ENCODE results near the gene DLG5. TPM values are rescaled to one million over a fixed set of nuclear protein-coding genes. Genes with fewer than 3 reads are reported as not detected.

The DLG5 gene
- total RNA-seq, 1 donor from 2014 or later, result 22.2 TPM

DNA sequence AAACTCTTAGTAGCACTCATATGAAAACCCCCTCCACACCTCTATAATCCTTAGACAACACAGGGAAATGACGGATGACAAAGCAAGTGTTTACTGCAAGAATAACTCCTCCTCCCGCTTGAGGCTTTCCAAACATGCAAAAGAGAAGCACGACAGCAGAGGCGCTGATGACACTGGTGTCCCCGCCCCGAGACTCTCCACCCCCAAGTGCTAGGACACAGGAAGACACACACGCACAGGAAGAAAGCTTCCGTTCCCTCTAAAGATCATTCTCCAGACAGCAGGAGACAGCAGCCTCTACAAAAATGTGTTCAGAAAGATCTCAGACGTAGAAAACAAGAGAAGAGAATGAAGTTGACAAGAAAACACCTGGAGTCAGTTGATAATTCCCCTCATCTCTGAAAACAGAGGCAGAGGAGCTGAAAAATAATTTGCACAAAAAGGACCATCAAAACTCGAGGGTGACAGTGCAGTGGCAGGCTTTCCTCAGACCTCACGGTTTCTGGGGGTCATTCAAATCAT is 90.2 kb downstream of the DLG5 start:
- peaks cover 16% of the 10 kb centered on the region for H3K36me3 Mint-ChIP-seq
- H3K36me3 ChIP-seq, result no peaks in the 10 kb centered on the region
- H2AFZ ChIP-seq (replicated peaks), result no peak overlapping the region
- H3K79me2 ChIP-seq (ENCODE audit: low read depth), result no peaks in the 10 kb centered on the region
- H3K4me3 ChIP-seq, result no peak overlapping the region
- H3K27me3 ChIP-seq, result no peaks in the 10 kb centered on the region
- H3K9ac ChIP-seq, result no peak overlapping the region
- peak overlapping the region; percentile 21 for H3K27ac Mint-ChIP-seq
- H3K4me1 Mint-ChIP-seq, result peaks cover 28% of the 10 kb centered on the region
- H3F3A ChIP-seq (ENCODE audit: low read depth), result peaks cover 10% of the 10 kb centered on the region
- peaks cover 6% of the 10 kb centered on the region for H3K27me3 Mint-ChIP-seq (ENCODE audit: insufficient read depth, low read depth)
- H3K4me2 ChIP-seq, result no peak overlapping the region
- DNase-seq (ENCODE audit: low spot score), result no peak
- TF ChIP-seq EZH2 (IDR thresholded peaks at IDR 0.05) (no peak), EZH2phosphoT487 (IDR thresholded peaks at IDR 0.05) (no peak)
- TF ChIP-seq, protein P1, sequence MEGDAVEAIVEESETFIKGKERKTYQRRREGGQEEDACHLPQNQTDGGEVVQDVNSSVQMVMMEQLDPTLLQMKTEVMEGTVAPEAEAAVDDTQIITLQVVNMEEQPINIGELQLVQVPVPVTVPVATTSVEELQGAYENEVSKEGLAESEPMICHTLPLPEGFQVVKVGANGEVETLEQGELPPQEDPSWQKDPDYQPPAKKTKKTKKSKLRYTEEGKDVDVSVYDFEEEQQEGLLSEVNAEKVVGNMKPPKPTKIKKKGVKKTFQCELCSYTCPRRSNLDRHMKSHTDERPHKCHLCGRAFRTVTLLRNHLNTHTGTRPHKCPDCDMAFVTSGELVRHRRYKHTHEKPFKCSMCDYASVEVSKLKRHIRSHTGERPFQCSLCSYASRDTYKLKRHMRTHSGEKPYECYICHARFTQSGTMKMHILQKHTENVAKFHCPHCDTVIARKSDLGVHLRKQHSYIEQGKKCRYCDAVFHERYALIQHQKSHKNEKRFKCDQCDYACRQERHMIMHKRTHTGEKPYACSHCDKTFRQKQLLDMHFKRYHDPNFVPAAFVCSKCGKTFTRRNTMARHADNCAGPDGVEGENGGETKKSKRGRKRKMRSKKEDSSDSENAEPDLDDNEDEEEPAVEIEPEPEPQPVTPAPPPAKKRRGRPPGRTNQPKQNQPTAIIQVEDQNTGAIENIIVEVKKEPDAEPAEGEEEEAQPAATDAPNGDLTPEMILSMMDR (IDR thresholded peaks at IDR 0.05), result no peak
- H3K9me3 Mint-ChIP-seq, result no peaks in the 10 kb centered on the region
- peaks cover 12% of the 10 kb centered on the region for H3K4me1 ChIP-seq
- no peak overlapping the region for H3K4me3 Mint-ChIP-seq
- peaks cover 4% of the 10 kb centered on the region for H4K20me1 ChIP-seq (ENCODE audit: low read depth)
- H3K9me3 ChIP-seq (ENCODE audit: low read depth), result no peaks in the 10 kb centered on the region
- H3K27ac ChIP-seq, result no peak overlapping the region

DNA sequence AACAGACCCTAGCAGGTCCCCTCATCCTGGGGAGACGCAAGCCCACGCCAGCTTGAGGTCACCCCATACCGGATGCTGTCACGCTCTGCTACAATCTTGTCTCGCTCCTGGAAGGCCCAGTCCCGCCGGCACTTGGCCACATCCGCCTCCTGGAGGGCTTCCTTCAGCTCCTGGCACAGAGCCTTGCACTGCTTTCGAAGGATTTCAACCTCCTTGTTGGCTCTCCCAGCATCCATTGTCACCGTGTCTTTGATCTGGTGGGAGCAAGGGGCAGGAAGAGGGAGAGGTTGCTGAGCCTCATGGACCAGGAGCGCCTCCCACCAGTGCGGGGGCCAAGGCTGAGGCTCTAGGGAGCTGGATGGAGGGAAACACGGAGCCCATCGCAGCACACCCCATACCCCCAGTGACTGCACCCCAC is 90.9 kb downstream of the DLG5 start:
- Mint-ChIP-seq H3K4me3 (no peak overlapping the region), H3K36me3 (peaks cover 14% of the 10 kb centered on the region)
- H3K27ac ChIP-seq, result no peak overlapping the region

DNA sequence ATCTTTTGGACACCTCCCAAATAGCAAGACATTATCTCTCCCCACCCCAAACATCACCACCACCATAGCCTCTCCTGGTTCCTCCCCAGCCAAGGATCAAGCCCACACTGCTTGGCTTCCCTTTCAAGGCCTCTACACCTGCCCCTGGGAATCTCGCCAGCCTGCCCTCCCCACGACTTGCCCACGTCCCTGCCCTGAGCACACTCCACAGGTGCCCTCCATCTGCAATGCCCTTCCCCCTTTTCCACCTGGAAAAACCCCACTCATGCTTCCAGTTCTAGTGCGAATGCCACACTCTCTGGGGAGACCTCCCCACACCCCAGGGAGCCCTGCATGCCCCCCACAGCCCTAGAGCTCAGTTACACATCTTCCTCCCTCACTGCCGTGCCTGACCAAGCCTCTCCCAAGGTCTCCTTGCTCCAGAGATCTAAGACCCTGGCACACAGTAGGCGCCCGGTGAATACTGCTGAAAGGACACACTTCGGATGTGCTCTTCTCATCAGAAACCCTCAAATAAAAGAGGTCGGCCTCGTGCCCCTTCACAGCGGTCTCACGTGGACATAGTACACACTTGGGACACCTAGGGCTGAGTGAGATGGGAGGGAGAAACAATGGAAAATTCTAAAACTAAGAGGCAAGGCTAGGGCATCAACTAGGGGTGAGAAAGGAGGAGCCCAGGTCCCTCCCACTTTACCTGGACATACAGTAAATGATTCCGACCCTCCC is 91.4 kb downstream of the DLG5 start:
- H3F3A ChIP-seq (ENCODE audit: low read depth), result peaks cover 10% of the 10 kb centered on the region
- no peaks in the 10 kb centered on the region for H3K27me3 ChIP-seq
- Mint-ChIP-seq H3K27ac (peak overlapping the region; percentile 62), H3K4me3 (no peak overlapping the region), H3K4me1 (peaks cover 28% of the 10 kb centered on the region), H3K36me3 (peaks cover 14% of the 10 kb centered on the region), H3K9me3 (no peaks in the 10 kb centered on the region), H3K27me3 (ENCODE audit: insufficient read depth, low read depth) (peaks cover 3% of the 10 kb centered on the region)
- H3K9ac ChIP-seq, result no peak overlapping the region
- H3K4me1 ChIP-seq, result peaks cover 12% of the 10 kb centered on the region
- H3K36me3 ChIP-seq, result no peaks in the 10 kb centered on the region
- no peaks in the 10 kb centered on the region for H3K79me2 ChIP-seq (ENCODE audit: low read depth)
- no peak overlapping the region for H2AFZ ChIP-seq (replicated peaks)
- no peak overlapping the region for H3K4me3 ChIP-seq
- peaks cover 4% of the 10 kb centered on the region for H4K20me1 ChIP-seq (ENCODE audit: low read depth)
- no peak overlapping the region for H3K27ac ChIP-seq
- H3K9me3 ChIP-seq (ENCODE audit: low read depth), result no peaks in the 10 kb centered on the region
- TF ChIP-seq EZH2phosphoT487 (IDR thresholded peaks at IDR 0.05), result no peak
- no peak for TF ChIP-seq EZH2 (IDR thresholded peaks at IDR 0.05)
- TF ChIP-seq, protein P1 (IDR thresholded peaks at IDR 0.05), result no peak
- H3K4me2 ChIP-seq, result no peak overlapping the region
- no peak for DNase-seq (ENCODE audit: low spot score)

More for the DNA sequence above, 90.9 kb downstream of the DLG5 start:
- H4K20me1 ChIP-seq (ENCODE audit: low read depth), result peaks cover 4% of the 10 kb centered on the region
- H3K9me3 ChIP-seq (ENCODE audit: low read depth), result no peaks in the 10 kb centered on the region
- H3K4me3 ChIP-seq, result no peak overlapping the region
- H3K4me1 ChIP-seq, result peaks cover 12% of the 10 kb centered on the region
- H3K36me3 ChIP-seq, result no peaks in the 10 kb centered on the region
- H3K79me2 ChIP-seq (ENCODE audit: low read depth), result no peaks in the 10 kb centered on the region
- H3K9ac ChIP-seq, result no peak overlapping the region
- TF ChIP-seq EZH2phosphoT487 (IDR thresholded peaks at IDR 0.05) (no peak), EZH2 (IDR thresholded peaks at IDR 0.05) (no peak)
- TF ChIP-seq, protein P1 (IDR thresholded peaks at IDR 0.05), result no peak
- no peak overlapping the region for H3K4me2 ChIP-seq
- H3F3A ChIP-seq (ENCODE audit: low read depth), result peaks cover 10% of the 10 kb centered on the region
- no peak overlapping the region for H2AFZ ChIP-seq (replicated peaks)
- peaks cover 3% of the 10 kb centered on the region for H3K27me3 Mint-ChIP-seq (ENCODE audit: insufficient read depth, low read depth)
- no peaks in the 10 kb centered on the region for H3K27me3 ChIP-seq
- H3K27ac Mint-ChIP-seq, result no peak overlapping the region
- H3K4me1 Mint-ChIP-seq, result peaks cover 28% of the 10 kb centered on the region
- no peak for DNase-seq (ENCODE audit: low spot score)
- no peaks in the 10 kb centered on the region for H3K9me3 Mint-ChIP-seq
